ENCODE results near the gene CRYZL1. TPM values are rescaled to one million over a fixed set of nuclear protein-coding genes. Genes with fewer than 3 reads are reported as not detected.

CRYZL1 gene
- total RNA-seq, 2 experiments from 2014 or later, result 31.4 to 35.2 TPM

- no peak overlapping the region for H3K4me3 Mint-ChIP-seq
- peaks cover 17% of the 10 kb centered on the region for H3K4me1 Mint-ChIP-seq
- H3K36me3 Mint-ChIP-seq (ENCODE audit: low read depth), result peaks cover 63% of the 10 kb centered on the region
- H3K9me3 Mint-ChIP-seq (ENCODE audit: low read depth), result no peaks in the 10 kb centered on the region
- ChIA-PET POLR2A (interaction anchor here (0.7 to 1.6 kb wide), 2 partner anchors 59 to 66 kb away, joined by 3 to 4 read pairs; partner anchors contain the start of gene TMEM50B), CTCF (interaction anchor here (0.9 kb wide), 1 partner anchor 48 kb away, joined by 3 read pairs; the partner anchor contains the start of gene DNAJC28)
- H3K27ac Mint-ChIP-seq, result no peak overlapping the region
- intact Hi-C loops (cut with DNase I, micrococcal nuclease), result loop anchor here (5.0 kb wide), 6 partner anchors 157 to 1807 kb away; partner anchors contain the start of genes ATP5PO (in 1 of the 2), CFAP298 (in 1 of the 2), IFNAR2 (in 1 of the 2) and PAXBP1 (in 1 of the 2)
- H3K27me3 Mint-ChIP-seq, result no peaks in the 10 kb centered on the region
- ATAC-seq, result no peak
- DNase-seq, result no peak
These were observed 101.9 kb downstream of the CRYZL1 start for GRCh38 chr21:33539616-33540015.

Other genes with a start within 250 kb of the CRYZL1 start
- 10 to 100 TPM; 16.4 to 18.9 TPM for gene IFNGR2, start 238.3 kb downstream of the CRYZL1 start, total RNA-seq
- gene TMEM50B, start 161.8 kb downstream of the CRYZL1 start, total RNA-seq, result 10 to 100 TPM; 13.6 to 15.2 TPM
- under 1 TPM; 0.37 to 0.43 TPM for gene DNAJC28, start 150.0 kb downstream of the CRYZL1 start, total RNA-seq
- 100 to 1,000 TPM; 223 to 231 TPM for gene GART, start 99.6 kb downstream of the CRYZL1 start, total RNA-seq
- gene SON, start 98.7 kb downstream of the CRYZL1 start, total RNA-seq, result 100 to 1,000 TPM; 299 to 380 TPM
- gene DONSON, start 53.1 kb downstream of the CRYZL1 start, total RNA-seq, result 10 to 100 TPM; 39.5 to 41.8 TPM
- 1 to 10 TPM; 5.7 to 7.3 TPM for gene ITSN1, start 760 bp upstream of the CRYZL1 start, total RNA-seq